GM13977 (cell line): ENCODE measurements around the gene S100A14.

Experiments used
- DNase-seq: peaks from one replicate; pipeline ENCODE4 v3.0.0; 2012; ENCODE audit warnings: low spot score
- CTCF ChIP-seq: IDR thresholded peaks from 2 replicates; pipeline ENCODE4 v1.5.1; 2012; ENCODE audit warnings: mild to moderate bottlenecking, control low read depth; ENCODE audit not compliant: insufficient read depth; ENCODE audit errors: extremely low read depth, missing control alignments
- in situ Hi-C: fragments of 300-500 bp; cut with MboI; formaldehyde crosslinking; loops from one replicate; pipeline ENCODE4 v1.12.0; 2022; ENCODE audit warnings: low sequenced_read_pairs, low pct_unique_long_range_greater_than_20kb, mixed read lengths, inconsistent platforms; ENCODE audit not compliant: unreplicated experiment

The S100A14 gene

GRCh38 chr1:153567621-153568366 lies 48.3 kb downstream of the S100A14 start:
- in situ Hi-C loops = loop anchor here (10.0 kb wide), 1 partner anchor 53 kb away; no protein-coding TSS in a partner anchor

GRCh38 chr1:153566414-153567371 lies 49.4 kb downstream of the S100A14 start:
- in situ Hi-C loops = loop anchor here (10.0 kb wide), 1 partner anchor 52 kb away; no protein-coding TSS in a partner anchor
- TF ChIP-seq CTCF = no peak
- DNase-seq = peak; percentile 53

More at GRCh38 chr1:153567621-153568366, 48.3 kb downstream of the S100A14 start:
- TF ChIP-seq CTCF = no peak
- no peak for DNase-seq

GRCh38 chr1:153565529-153566374 lies 50.4 kb downstream of the S100A14 start, which contains the start of gene S100A2:
Gene S100A2, minus strand, starts transcription at chr1:153565844. Its CDS starts 1,967 bp downstream, at chr1:153563877.
- no peak for TF ChIP-seq CTCF
- in situ Hi-C loops = loop anchor here (10.0 kb wide), 1 partner anchor 51 kb away; no protein-coding TSS in a partner anchor
- peak; percentile 65 for DNase-seq
